GM19324 (cell line): ENCODE measurements around the gene CSPG5.

Experiments used
- ATAC-seq: cut with Tn5 transposase; IDR thresholded peaks from one replicate; pipeline ENCODE4 v1.9.1; 2021; ENCODE audit warnings: mild to moderate bottlenecking, moderate library complexity; ENCODE audit not compliant: unreplicated experiment, low FRiP score

Gene CSPG5

GRCh38 chr3:47588587-47588986 lies 9.9 kb upstream of the CSPG5 start:
- no peak for ATAC-seq

GRCh38 chr3:47588053-47588452 lies 9.4 kb upstream of the CSPG5 start:
- ATAC-seq, result no peak

GRCh38 chr3:47586746-47587145 lies 8.1 kb upstream of the CSPG5 start:
- no peak for ATAC-seq

GRCh38 chr3:47583320-47584075 lies 4.8 kb upstream of the CSPG5 start:
- ATAC-seq, result no peak

GRCh38 chr3:47581835-47582234 lies 3.2 kb upstream of the CSPG5 start:
- no peak for ATAC-seq

GRCh38 chr3:47581422-47581821 lies 2.8 kb upstream of the CSPG5 start:
- no peak for ATAC-seq

- ATAC-seq, result no peak
Observed at GRCh38 chr3:47580481-47580880, 1.8 kb upstream of the CSPG5 start.

- no peak for ATAC-seq
Observed at GRCh38 chr3:47579875-47580274, 1.2 kb upstream of the CSPG5 start.

- no peak for ATAC-seq
Observed at GRCh38 chr3:47578119-47578632, 489 bp downstream of the CSPG5 start.

- ATAC-seq, result no peak
Observed at GRCh38 chr3:47577583-47578118, 1.0 kb downstream of the CSPG5 start.

GRCh38 chr3:47573190-47574172 lies 5.2 kb downstream of the CSPG5 start:
- ATAC-seq, result no peak

GRCh38 chr3:47571391-47572175 lies 7.1 kb downstream of the CSPG5 start:
- ATAC-seq, result no peak

- ATAC-seq, result no peak
Observed at GRCh38 chr3:47568901-47569300, 9.8 kb downstream of the CSPG5 start.

- ATAC-seq, result no peak
Observed at GRCh38 chr3:47567149-47567548, 11.5 kb downstream of the CSPG5 start.

GRCh38 chr3:47566667-47567066 lies 12.0 kb downstream of the CSPG5 start:
- ATAC-seq, result no peak

- ATAC-seq, result no peak
Observed at GRCh38 chr3:47565734-47566550, 12.7 kb downstream of the CSPG5 start.

GRCh38 chr3:47556351-47556750 lies 22.3 kb downstream of the CSPG5 start:
- ATAC-seq, result no peak

GRCh38 chr3:47554335-47554734 lies 24.3 kb downstream of the CSPG5 start:
- no peak for ATAC-seq

GRCh38 chr3:47553407-47553806 lies 25.3 kb downstream of the CSPG5 start:
- no peak for ATAC-seq
